Gastroesophageal sphincter (tissue), 4 donors: ENCODE data around the gene RSRC1. TPM values are rescaled to one million over a fixed set of nuclear protein-coding genes. Genes with fewer than 3 reads are reported as not detected.

Experiments
- ATAC-seq: fragments of 150-250 bp; one replicate; pipeline ENCODE4 v1.9.1; 2016; ENCODE audit warnings: mild to moderate bottlenecking, moderate library complexity
- H3K27ac ChIP-seq, 4 donors: fragments of 200-600 bp; sonication (generic) in 3 of 4; 1 replicate in 3 of 4; 2 replicates in 1 of 4; pipeline ENCODE4 v1.5.1; 2016 to 2019
- H3K27me3 ChIP-seq: fragments of 200-600 bp; sonication (generic); one replicate; pipeline ENCODE4 v1.5.1; 2019
- H3K36me3 ChIP-seq, 2 donors: fragments of 200-600 bp; sonication (generic); one replicate each; pipeline ENCODE4 v1.5.1; 2019; ENCODE audit warnings: control low read depth in 1 of 2
- H3K4me1 ChIP-seq, 3 donors: fragments of 200-600 bp; sonication (generic); 1 replicate in 2 of 3; 2 replicates in 1 of 3; pipeline ENCODE4 v1.5.1; 2016 to 2019; ENCODE audit warnings: control low read depth in 2 of 3
- H3K4me3 ChIP-seq, 2 donors: fragments of 200-600 bp; sonication (generic); one replicate each; pipeline ENCODE4 v1.5.1; 2019; ENCODE audit warnings: mild to moderate bottlenecking in 1 of 2, moderate library complexity in 1 of 2
- H3K9me3 ChIP-seq, 3 donors: fragments of 200-600 bp; sonication (generic); one replicate each; pipeline ENCODE4 v1.5.1; 2017 to 2019; ENCODE audit warnings: control low read depth in 2 of 3
- CTCF ChIP-seq, 4 experiments: fragments of 200-600 bp in 2 of 4; fragments of 450-650 bp in 2 of 4; sonication (generic) in 1 of 4; IDR thresholded peaks; one replicate each; pipeline ENCODE4 v1.5.1; 2017 to 2019; ENCODE audit warnings: antibody characterized with exemption in 4 of 4, mild to moderate bottlenecking in 2 of 4, moderate library complexity in 2 of 4
- EP300 ChIP-seq: sonication (generic); formaldehyde crosslinking; IDR thresholded peaks from one replicate; pipeline ENCODE4 v1.6.1; 2017; ENCODE audit warnings: antibody characterized with exemption, mild to moderate bottlenecking
- POLR2A ChIP-seq, 2 donors: fragments of 450-650 bp; IDR thresholded peaks; one replicate each; pipeline ENCODE4 v1.6.1; 2017; ENCODE audit warnings: antibody characterized with exemption in 2 of 2, mild to moderate bottlenecking in 2 of 2, moderate library complexity in 1 of 2
- POLR2AphosphoS5 ChIP-seq: sonication (generic); formaldehyde crosslinking; IDR thresholded peaks from one replicate; pipeline ENCODE4 v1.6.1; 2017; ENCODE audit warnings: antibody characterized with exemption
- WGBS, 2 donors: methylation state at CpG; one replicate each; pipeline ENCODE4 v1.1.5; 2018; ENCODE audit warnings: low coverage in 1 of 2; 5-methylcytosine and 5-hydroxymethylcytosine counted together
- total RNA-seq, 4 donors: library from RNA; depleted of rRNA; stranded (reverse); fragments of >200 nt; gene quantifications; one replicate each; pipeline ENCODE4 v1.1.0, GENCODE V29; 2016

The RSRC1 gene
- total RNA-seq, 4 donors from 2014 or later, result 40.6 to 66.0 (median 43.9) TPM

GRCh38 chr3:158360756-158361448 is 251.0 kb downstream of the RSRC1 start:
- WGBS, 2 donors, result no CpG with 5 or more reads among the region's 11 CpGs
- peak; percentile 25 for ATAC-seq

DNA sequence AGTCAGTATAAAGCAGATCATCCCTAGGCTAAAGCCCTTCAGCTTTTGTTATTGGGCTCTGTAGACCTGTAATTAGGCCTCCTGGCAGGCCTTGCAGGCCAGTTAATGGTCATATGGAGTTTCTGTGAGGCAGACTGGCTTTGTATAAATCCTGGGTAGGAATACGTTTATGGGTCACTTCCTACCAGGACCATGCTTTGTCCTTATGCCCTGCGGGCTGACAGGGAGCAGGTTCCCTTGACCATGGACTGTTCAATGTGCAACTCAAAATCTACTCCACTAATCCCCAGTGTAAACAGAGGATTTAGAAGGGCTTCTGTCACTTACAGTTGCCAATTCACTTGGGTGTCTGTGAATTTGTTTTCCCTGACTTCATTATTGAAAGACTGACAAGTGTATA is 258.4 kb downstream of the RSRC1 start:
- 67 to 80% methylated on average over 1 of the region's 2 CpGs for WGBS, 2 donors
- ATAC-seq, result no peak
- TF ChIP-seq EP300, result no peak
- no peak for TF ChIP-seq POLR2AphosphoS5
- TF ChIP-seq POLR2A (IDR thresholded peaks at IDR 0.05), result no peak
- no peak for TF ChIP-seq CTCF (IDR thresholded peaks at IDR 0.05)
- H3K9me3 ChIP-seq, result peaks cover 0 to 17% (median 0%) of the 10 kb centered on the region in 3 donors
- H3K27ac ChIP-seq, result no peak overlapping the region
- H3K36me3 ChIP-seq, result no peaks in the 10 kb centered on the region
- H3K27me3 ChIP-seq, result no peaks in the 10 kb centered on the region
- no peak overlapping the region for H3K4me3 ChIP-seq
- H3K4me1 ChIP-seq, result no peaks in the 10 kb centered on the region

More at GRCh38 chr3:158360756-158361448, 251.0 kb downstream of the RSRC1 start:
- no peak overlapping the region for H3K27ac ChIP-seq
- H3K4me1 ChIP-seq, result no peaks in the 10 kb centered on the region
- H3K9me3 ChIP-seq, result peaks cover 0 to 8% (median 0%) of the 10 kb centered on the region in 3 donors
- peaks cover 0 to 7% of the 10 kb centered on the region in 2 donors for H3K36me3 ChIP-seq
- no peak overlapping the region for H3K4me3 ChIP-seq
- TF ChIP-seq CTCF (IDR thresholded peaks at IDR 0.05) (no peak), POLR2AphosphoS5 (no peak), EP300 (no peak), POLR2A (IDR thresholded peaks at IDR 0.05) (no peak)
- no peaks in the 10 kb centered on the region for H3K27me3 ChIP-seq

DNA sequence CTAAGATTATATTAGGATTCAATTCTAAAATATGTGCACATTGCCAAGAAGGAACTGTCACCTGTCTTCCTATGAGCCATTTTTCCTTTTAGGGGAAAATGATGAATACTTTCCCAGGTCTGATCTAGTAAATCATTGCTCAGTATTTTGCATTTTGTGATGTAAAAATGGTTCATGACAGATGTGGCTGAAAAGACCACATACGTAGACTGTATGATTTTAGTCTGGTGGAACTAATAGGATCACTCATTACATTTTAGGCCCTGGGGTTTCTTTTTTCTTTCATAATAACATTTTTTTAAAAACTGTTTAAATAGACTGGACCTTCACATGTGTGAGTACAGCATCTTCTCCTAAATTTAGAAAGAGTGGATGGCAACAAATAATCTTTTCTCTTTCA is 259.4 kb downstream of the RSRC1 start:
- no peak for ATAC-seq
- H3K4me3 ChIP-seq, result no peak overlapping the region
- WGBS, 2 donors, result 77 to 100% methylated on average over 1 of the region's 1 CpG

DNA sequence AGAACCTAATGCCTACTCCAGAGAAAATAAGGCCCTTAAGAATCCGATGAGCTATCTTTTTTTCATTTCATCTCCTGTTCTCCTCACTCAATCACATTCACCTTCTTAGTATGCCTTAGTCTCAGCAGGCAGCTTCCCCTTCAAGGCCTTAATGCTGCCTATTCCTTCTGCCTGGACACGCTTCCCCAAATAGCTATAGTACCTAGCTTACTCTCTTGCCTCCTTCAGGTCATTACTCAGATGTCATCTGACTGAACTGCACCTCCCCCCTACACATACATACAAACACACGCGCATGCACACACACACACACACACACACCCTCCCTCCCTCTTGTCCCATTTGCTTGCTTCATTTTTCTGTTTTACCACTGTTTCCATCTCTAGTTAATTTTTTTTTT is 269.6 kb downstream of the RSRC1 start:
- ATAC-seq, result no peak
- Histone ChIP-seq H3K27ac (no peak overlapping the region), H3K27me3 (no peaks in the 10 kb centered on the region), H3K36me3 (no peaks in the 10 kb centered on the region), H3K9me3 (no peaks in the 10 kb centered on the region), H3K4me1 (no peaks in the 10 kb centered on the region), H3K4me3 (no peak overlapping the region)
- TF ChIP-seq POLR2A (IDR thresholded peaks at IDR 0.05) (no peak), POLR2AphosphoS5 (no peak), CTCF (IDR thresholded peaks at IDR 0.05) (no peak), EP300 (no peak)
- 89 to 91% methylated on average over 4 of the region's 4 CpGs for WGBS, 2 donors

More for the DNA sequence above, 259.4 kb downstream of the RSRC1 start:
- H3K9me3 ChIP-seq, result peaks cover 0 to 17% (median 0%) of the 10 kb centered on the region in 3 donors
- no peaks in the 10 kb centered on the region for H3K27me3 ChIP-seq
- TF ChIP-seq POLR2AphosphoS5, result no peak
- no peak for TF ChIP-seq EP300
- no peak for TF ChIP-seq CTCF (IDR thresholded peaks at IDR 0.05)
- no peak for TF ChIP-seq POLR2A (IDR thresholded peaks at IDR 0.05)
- H3K4me1 ChIP-seq, result no peaks in the 10 kb centered on the region
- no peak overlapping the region for H3K27ac ChIP-seq
- H3K36me3 ChIP-seq, result no peaks in the 10 kb centered on the region

DNA sequence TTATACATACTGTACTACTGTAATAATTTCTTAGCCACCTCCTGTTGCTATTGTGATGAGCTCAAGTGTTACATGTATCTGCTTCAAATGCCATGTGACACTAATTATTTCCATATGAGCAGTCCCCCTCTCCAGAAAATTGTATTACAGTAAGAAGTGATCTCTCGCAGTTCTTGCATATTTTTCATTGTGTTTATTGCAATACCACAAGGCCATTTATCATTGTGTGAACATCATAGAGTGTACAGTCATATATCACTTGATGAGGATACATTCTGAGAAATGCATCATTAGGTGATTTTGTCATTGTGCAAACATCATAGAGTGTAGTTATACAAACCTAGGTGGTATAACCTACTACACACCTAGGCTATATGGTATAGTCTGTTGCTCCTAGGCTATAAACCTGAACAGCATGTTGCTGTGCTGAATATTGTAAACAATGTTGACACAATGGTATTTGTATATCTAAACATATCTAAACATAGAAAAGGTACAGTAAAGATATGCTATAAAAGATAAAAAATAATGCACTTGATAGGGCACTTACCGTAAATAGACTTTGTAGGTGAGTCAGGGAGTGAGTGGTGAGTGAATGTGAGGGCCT is 271.5 kb downstream of the RSRC1 start:
- no peaks in the 10 kb centered on the region for H3K36me3 ChIP-seq

More for the DNA sequence above, 271.5 kb downstream of the RSRC1 start:
- TF ChIP-seq CTCF (IDR thresholded peaks at IDR 0.05), result no peak
- TF ChIP-seq EP300, result no peak
- no peak for TF ChIP-seq POLR2AphosphoS5
- TF ChIP-seq POLR2A (IDR thresholded peaks at IDR 0.05), result no peak
- Histone ChIP-seq H3K27me3 (no peaks in the 10 kb centered on the region), H3K4me1 (no peaks in the 10 kb centered on the region), H3K27ac (no peak overlapping the region), H3K9me3 (no peaks in the 10 kb centered on the region), H3K4me3 (no peak overlapping the region)
- no peak for ATAC-seq
- 65 to 92% methylated on average over 2 of the region's 2 CpGs for WGBS, 2 donors
